ENCODE results near the gene DICER1.

- no peak for TF ChIP-seq MAX (IDR thresholded peaks at IDR 0.05; ENCODE audit: insufficient read depth, insufficient read length)
- no peak for TF ChIP-seq CTCF (IDR thresholded peaks at IDR 0.05; ENCODE audit: extremely low read depth in 1 of 2, insufficient read depth in 1 of 2, low read depth in 1 of 2, low read length in 2 of 2)
- no peak for TF ChIP-seq FOS (IDR thresholded peaks at IDR 0.05; ENCODE audit: borderline replicate concordance, insufficient read depth, low read length)
- no peak for TF ChIP-seq POLR2A (IDR thresholded peaks at IDR 0.05; ENCODE audit: low read depth, low read length)
- TF ChIP-seq GATA2 (IDR thresholded peaks at IDR 0.05; ENCODE audit: insufficient read depth, insufficient read length, low read depth, low read length): no peak
These were observed 99.5 kb downstream of the DICER1 start for GRCh38 chr14:95057851-95058250.
